GM12891 (cell line): ENCODE results near the gene UNC5A.

Source experiments
- DNase-seq: peaks from one replicate; pipeline ENCODE4 v3.0.0; 2011; ENCODE audit warnings: low spot score; ENCODE audit not compliant: insufficient read length
- FAIRE-seq: peaks from 2 replicates; lab custom pipeline; 2011; peaks lifted over from hg19 to GRCh38; lab: Jason Lieb, UNC
- PAX5 ChIP-seq: IDR thresholded peaks from 2 replicates; pipeline ENCODE4 v1.6.1; 2011; ENCODE audit warnings: low read length, moderate library complexity, mild to moderate bottlenecking; ENCODE audit not compliant: insufficient read depth, severe bottlenecking
- POLR2A ChIP-seq: IDR thresholded peaks from 2 replicates; pipeline ENCODE4 v1.6.1; 2011; ENCODE audit warnings: low read depth, low read length, control low read depth
- POLR2AphosphoS5 ChIP-seq: IDR thresholded peaks from 2 replicates; pipeline ENCODE4 v1.6.1; 2011; ENCODE audit warnings: low read depth, low read length, control low read depth
- POU2F2 ChIP-seq: IDR thresholded peaks from 2 replicates; pipeline ENCODE4 v1.6.1; 2011; ENCODE audit warnings: low read depth, mild to moderate bottlenecking, control low read depth, low read length, moderate library complexity
- SPI1 ChIP-seq: IDR thresholded peaks from 2 replicates; pipeline ENCODE4 v1.6.1; 2011; ENCODE audit warnings: low read depth, low read length, control low read depth
- TAF1 ChIP-seq: IDR thresholded peaks from 2 replicates; pipeline ENCODE4 v1.6.1; 2011; ENCODE audit warnings: low read depth, low read length, control low read depth

UNC5A gene

DNA sequence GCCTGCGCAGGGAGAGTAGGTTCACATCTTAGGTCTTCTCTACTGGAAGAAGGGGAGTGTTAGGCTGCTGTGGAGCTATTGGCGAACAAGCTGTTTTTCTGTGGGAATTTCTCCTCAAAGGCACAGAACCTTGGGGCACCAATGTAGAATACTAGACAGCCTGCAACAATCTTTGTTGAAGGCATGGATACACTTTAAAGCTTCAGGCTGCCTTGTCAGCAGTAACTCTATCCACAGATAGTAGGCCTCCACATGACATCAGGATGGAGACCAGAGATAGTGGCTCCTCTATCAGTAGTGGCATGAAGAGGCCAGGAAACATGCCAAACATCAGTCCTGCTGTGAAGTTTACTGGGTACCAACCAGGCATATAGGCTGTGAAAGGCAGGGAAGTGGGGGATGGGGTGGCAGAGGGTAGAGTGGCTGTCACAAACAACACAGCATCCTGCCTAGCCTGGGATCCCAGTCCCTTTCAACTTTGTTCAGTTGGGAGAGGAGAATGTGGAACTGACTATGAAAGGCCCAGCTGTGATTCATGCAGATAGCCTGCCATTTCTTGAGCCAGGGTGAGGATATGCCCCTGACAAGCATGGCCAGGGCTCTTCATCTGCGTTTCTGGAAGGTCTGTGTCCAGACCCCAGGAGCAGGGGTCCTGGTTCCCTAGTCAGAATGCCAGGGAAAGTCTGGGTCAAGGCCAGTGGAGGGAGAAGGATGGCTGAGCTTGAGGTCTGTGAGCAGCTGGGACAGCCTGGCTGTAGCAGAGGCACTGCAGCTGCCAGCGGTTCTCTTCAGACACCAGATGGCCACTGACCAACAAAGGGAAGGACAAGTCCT is 89.8 kb downstream of the UNC5A start:
- DNase-seq (no peak), FAIRE-seq (no peak)
- TF ChIP-seq TAF1 (no peak), POLR2AphosphoS5 (no peak), PAX5 (no peak), POLR2A (no peak), SPI1 (no peak), POU2F2 (no peak)

DNA sequence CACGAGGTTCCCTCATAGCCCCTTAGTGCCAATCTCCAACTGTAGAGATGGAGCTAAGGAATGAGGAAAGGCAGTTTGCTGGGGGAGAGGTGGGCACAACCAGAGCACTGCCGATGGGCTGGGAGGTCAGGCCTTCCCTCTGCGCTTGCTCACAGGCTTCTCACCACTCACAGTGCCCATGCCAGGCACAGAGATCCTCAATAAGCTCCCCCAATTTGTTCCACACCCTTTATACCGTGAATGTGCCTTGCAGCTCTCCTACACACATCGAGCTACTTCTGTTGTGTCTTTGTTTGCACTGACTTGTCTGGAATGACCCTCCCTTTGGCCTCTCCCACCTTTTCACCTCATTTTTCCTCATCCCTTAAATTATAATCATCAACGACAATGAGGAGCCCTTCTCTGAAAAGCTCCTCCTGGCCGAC is 90.4 kb downstream of the UNC5A start:
- TF ChIP-seq PAX5 (no peak), POLR2A (no peak), POU2F2 (no peak), POLR2AphosphoS5 (no peak; the same call in 1 of the 2 replicates), TAF1 (no peak)
- DNase-seq (no peak), FAIRE-seq (no peak)

DNA sequence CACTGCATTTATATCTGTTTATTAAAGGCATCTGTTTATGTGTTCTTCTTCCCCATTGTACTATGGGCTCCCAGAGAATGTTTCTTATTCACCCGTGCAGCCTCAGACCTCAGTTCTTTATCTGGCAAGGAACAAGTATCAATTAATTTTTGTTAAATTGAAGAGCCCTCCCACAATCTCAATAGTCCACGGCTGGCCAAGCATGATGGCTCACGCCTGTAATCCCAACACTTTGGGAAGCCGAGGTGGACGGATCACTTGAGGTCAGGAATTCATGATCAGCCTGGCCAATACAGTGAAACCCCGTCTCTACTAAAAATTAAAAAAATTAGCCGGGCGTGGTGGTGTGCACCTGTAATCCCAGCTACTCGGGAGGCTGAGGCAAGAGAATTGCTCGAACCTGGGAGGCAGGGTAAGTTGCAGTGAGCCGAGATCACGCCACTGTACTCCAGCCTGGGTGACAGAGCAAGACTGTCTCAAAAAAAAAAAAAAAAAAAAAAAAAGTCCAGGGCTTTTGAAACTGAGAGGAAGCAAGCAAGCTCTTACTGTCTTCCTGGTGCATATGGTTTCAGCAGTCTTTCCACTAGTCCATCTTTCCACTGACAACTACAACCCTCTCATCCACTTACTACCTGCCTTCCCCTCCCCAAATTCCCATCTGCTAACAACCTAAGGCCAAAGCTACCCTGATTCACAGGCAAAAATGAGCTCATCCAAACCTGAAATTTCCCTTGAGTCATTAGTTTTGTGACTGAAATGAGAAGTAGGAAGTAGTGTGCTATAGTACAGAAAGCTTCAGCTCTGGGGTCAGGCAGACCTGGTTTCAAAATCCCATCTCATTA is 91.1 kb downstream of the UNC5A start:
- peak; percentile 55 for FAIRE-seq
- no peak for TF ChIP-seq POLR2AphosphoS5
- 0 out of 2 replicates have a peak, but pooled peaks have one; percentile 28 for TF ChIP-seq POU2F2
- no peak for TF ChIP-seq TAF1
- TF ChIP-seq POLR2A: no peak
- TF ChIP-seq SPI1: no peak; the same call in 1 of the 2 replicates
- TF ChIP-seq PAX5: no peak

DNA sequence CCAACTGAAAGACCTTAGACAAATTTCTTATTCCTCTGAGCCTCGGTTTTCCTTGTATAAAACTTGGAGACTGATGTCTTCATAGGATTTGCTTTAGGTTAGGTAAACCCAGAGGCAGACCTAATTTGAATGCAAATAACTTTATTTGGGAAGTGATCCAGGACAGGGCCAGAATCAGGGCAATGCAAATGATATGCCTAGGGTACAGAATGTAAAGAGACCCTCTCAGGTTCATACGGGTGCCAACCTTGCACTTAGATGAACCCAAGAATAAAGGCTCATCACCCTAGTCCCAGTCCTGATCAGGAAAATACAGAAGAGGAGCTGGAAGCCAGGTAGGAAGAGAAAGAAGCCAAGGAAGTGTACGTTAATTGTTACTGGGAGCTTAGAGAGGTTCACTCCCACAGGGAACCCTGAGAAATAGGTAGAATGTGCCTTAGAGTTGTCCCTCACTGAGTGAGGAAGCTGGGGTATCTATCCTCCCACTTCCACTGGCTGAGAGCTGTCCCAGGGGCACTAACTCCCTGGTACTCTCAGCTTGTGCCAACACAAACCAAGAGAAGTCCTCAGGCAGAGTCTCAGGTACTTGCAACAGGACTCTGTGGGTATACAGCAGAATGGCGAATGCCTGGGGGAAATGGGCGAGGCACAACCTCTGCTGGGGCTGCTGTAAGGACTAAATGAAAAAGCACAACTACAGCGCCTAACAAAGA is 91.9 kb downstream of the UNC5A start:
- FAIRE-seq (no peak), DNase-seq (no peak)
- no peak for TF ChIP-seq PAX5
- TF ChIP-seq POLR2A: no peak
- TF ChIP-seq TAF1: no peak
- no peak for TF ChIP-seq POU2F2
- TF ChIP-seq SPI1: no peak
- TF ChIP-seq POLR2AphosphoS5: no peak

More for the DNA sequence above, 91.1 kb downstream of the UNC5A start:
- no peak for DNase-seq

DNA sequence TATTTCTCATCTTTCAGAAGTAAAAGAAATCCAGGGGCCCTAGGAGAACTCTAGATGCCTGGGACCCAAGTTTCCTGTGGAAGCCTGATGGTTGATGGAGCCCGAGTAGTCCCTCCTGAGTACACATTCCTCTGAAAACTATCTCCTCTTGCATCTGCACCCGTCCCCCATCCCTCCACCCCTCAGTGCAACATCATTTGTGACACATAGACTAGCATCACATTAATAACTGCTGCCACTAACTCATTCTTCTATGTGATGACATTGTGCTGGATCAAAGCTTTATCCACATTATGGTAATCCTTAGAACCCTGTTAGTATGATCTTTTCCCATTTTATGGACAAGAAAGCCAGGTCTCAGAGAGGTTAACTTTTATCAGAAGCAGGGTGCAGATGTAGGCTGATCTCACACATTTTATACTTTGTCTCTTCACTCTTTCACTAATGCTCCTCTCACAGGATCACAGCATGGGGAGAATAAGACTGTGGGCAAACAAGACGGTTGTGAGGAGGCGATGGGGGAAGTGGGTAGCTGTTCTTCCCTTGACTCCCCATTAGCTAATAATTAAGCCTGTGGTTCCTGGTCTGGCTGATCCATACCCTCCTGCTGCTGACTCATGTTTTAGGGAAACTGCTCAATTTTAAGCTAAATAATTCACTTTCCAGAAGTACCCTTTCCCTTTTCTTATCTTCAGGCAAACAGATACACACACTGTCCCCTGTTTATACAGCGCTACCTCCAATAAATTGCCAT is 92.7 kb downstream of the UNC5A start:
- DNase-seq (no peak), FAIRE-seq (peak; percentile 23)
- TF ChIP-seq PAX5 (no peak), POLR2AphosphoS5 (no peak)

DNA sequence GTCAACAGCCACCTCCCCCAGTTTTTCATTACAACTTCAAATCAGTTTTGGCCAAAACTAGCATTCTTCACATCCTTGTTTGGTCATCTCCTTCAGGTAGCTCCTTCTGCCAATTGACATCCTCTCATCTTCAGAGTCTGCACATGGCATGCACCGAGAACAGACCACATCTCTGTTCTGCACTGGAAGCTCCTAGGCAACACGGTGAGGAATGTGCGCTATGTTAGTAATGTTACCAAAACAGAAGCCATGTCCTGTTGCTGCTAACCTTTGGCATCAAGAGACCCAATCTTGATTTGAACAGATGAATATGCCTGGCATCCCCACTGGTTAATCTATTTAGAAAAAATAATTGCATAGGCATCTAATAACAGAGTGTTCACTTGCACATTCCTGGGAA is 93.9 kb downstream of the UNC5A start:
- TF ChIP-seq POLR2A: no peak
- TF ChIP-seq POLR2AphosphoS5: no peak
- no peak for TF ChIP-seq POU2F2
- no peak for TF ChIP-seq SPI1
- no peak for TF ChIP-seq TAF1
- no peak for TF ChIP-seq PAX5
- DNase-seq (no peak), FAIRE-seq (no peak)

DNA sequence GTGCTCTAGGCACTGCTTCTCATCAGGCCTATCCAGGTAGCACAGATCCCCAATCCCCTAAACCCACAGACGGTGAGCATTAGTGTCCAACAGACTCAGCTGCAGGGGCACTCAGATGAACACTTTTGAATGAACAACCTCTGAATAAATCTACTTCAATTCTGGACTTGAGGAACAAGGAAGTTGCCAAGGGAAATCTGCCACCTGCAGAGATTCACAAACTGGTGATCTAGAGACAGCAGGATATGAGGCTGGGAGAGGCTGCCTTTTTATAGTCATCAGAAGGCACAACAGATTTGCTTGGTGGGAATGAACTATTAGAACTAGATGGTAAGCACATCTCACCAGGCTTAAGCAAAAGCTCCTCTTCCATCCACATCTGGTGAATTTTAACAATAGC is 95.8 kb downstream of the UNC5A start:
- DNase-seq (no peak), FAIRE-seq (no peak)
- TF ChIP-seq PAX5 (no peak), POU2F2 (no peak), SPI1 (no peak)

DNA sequence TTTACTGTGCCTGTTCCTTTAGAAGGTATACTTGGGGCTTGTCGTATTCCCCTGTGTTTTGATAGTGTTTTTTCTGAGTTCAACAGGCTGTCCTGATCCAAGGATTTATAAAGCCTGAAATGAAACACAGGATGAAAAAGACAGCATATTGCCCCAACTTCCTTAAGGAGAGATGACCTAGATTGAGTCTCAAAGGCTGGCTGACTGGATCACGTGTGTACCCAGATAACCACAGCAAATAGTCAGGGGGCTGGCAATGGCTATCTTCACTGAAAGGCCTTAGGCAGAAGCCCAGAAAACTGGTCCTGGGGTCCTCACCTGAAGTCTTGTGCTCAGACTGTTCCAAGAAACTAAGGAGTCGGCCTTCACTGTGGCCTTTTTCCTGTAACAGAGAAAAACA is 96.4 kb downstream of the UNC5A start:
- FAIRE-seq (no peak), DNase-seq (no peak)
- no peak for TF ChIP-seq TAF1

DNA sequence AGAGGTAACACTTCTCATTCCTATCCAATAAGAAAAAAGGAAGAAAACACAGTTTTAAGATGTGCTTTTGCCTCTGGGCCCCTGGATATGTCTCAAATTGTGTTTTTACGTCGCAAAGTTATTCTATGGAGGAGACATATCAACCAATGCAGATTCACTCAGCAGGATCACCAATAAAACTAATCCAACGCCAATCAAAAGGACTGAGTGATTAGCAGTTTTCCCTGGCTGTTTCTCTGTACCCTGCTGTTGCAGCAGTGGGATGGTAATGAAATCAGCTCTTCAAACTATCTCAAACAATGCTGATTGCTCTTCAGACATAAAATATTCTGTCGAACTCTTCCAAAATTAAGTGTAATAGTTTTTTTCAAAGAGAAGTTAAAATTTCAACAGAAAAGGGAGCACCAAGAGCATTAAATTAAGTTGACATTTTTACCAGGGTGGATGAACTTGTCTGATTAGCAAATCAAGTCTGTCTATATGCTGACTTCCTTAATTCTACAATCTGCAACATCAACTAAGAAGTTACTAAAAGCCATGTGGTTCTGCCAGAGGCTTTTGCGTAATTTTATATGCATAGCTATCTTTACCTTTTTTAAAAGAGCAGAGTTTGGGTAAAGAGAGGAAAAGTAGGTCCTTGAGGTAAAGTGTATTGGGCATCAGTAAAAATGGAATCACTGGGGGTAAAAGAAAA is 98.5 kb downstream of the UNC5A start:
- no peak for FAIRE-seq
- TF ChIP-seq POLR2AphosphoS5 (no peak), TAF1 (no peak), POU2F2 (no peak), POLR2A (no peak), SPI1 (no peak), PAX5 (no peak)
- DNase-seq: no peak
